Stimulated activated CD4-positive, alpha-beta T cell treated with anti-CD3 and anti-CD28 coated beads, Interleukin-2, amount 100 ng/mL, for 48 hours (primary cell): ENCODE measurements around the gene NUDT1.

Experiments
- DNase-seq, 2 donors: peaks; one replicate each; pipeline ENCODE4 v3.0.0-alpha.2; 2020

The NUDT1 gene

GRCh38 chr7:2205036-2205780 is 36.8 kb upstream of the NUDT1 start:
- no peak for DNase-seq

GRCh38 chr7:2208712-2209111 is 33.3 kb upstream of the NUDT1 start:
- DNase-seq = no peak

- peak; percentile 5 to 30 for DNase-seq
Measured at GRCh38 chr7:2209146-2209960, 32.7 kb upstream of the NUDT1 start.

GRCh38 chr7:2209961-2210323 is 32.1 kb upstream of the NUDT1 start:
- no peak for DNase-seq

GRCh38 chr7:2210551-2211258 is 31.3 kb upstream of the NUDT1 start:
- no peak for DNase-seq

- DNase-seq = no peak
Measured at GRCh38 chr7:2211259-2211880, 30.7 kb upstream of the NUDT1 start.

GRCh38 chr7:2211926-2212325 is 30.1 kb upstream of the NUDT1 start:
- DNase-seq = no peak

- DNase-seq = no peak
Measured at GRCh38 chr7:2212906-2213305, 29.1 kb upstream of the NUDT1 start.

- no peak for DNase-seq
Measured at GRCh38 chr7:2213551-2214215, 28.3 kb upstream of the NUDT1 start.

- peak in 1 of 2 donors; percentile 2 for DNase-seq
Measured at GRCh38 chr7:2214636-2215035, 27.4 kb upstream of the NUDT1 start.

- DNase-seq = no peak
Measured at GRCh38 chr7:2215851-2216250, 26.2 kb upstream of the NUDT1 start.

- DNase-seq = no peak
Measured at GRCh38 chr7:2217206-2217605, 24.8 kb upstream of the NUDT1 start.

GRCh38 chr7:2217716-2218443 is 24.1 kb upstream of the NUDT1 start:
- DNase-seq = no peak

- DNase-seq = no peak
Measured at GRCh38 chr7:2218444-2218785, 23.6 kb upstream of the NUDT1 start.

GRCh38 chr7:2219136-2219535 is 22.9 kb upstream of the NUDT1 start:
- DNase-seq = no peak

GRCh38 chr7:2219606-2220005 is 22.4 kb upstream of the NUDT1 start:
- DNase-seq = no peak

- DNase-seq = no peak
Measured at GRCh38 chr7:2220030-2220429, 22.0 kb upstream of the NUDT1 start.

GRCh38 chr7:2220506-2220905 is 21.5 kb upstream of the NUDT1 start:
- DNase-seq = no peak

- DNase-seq = no peak
Measured at GRCh38 chr7:2220954-2221353, 21.1 kb upstream of the NUDT1 start.

- no peak for DNase-seq
Measured at GRCh38 chr7:2222516-2222915, 19.5 kb upstream of the NUDT1 start.

GRCh38 chr7:2223321-2223720 is 18.7 kb upstream of the NUDT1 start:
- no peak for DNase-seq

- DNase-seq = no peak
Measured at GRCh38 chr7:2224491-2224928, 17.5 kb upstream of the NUDT1 start.
